K562 (cell line): ENCODE results near the gene HPCA. TPM values are rescaled to one million over a fixed set of nuclear protein-coding genes. Genes with fewer than 3 reads are reported as not detected.

Source experiments
- ATAC-seq: fragments of 200-7000 bp; cut with Tn5 transposase; 3 replicates; pipeline ENCODE4 v1.9.1; 2020; ENCODE audit warnings: moderate library complexity
- BruUV-seq: library from RNA; stranded (reverse); fragments of 400-500 nt; replicated peaks from 2 replicates; lab custom pipeline; 2021; lab: Mats Ljungman, UMichigan
- CTCF ChIA-PET: fragments of 300-600 bp; formaldehyde crosslinking; extraction: SDS; loops from one replicate; lab custom pipeline; 2021; ENCODE audit warnings: low intra/inter-chr PET ratio; lab: Yijun Ruan, JAX
- POLR2A ChIA-PET: fragments of 300-600, 350-650 bp; sonication (Branson Sonifier 250); formaldehyde crosslinking; extraction: SDS; loops from one replicate; lab custom pipeline; 2021; ENCODE audit warnings: antibody characterized with exemption, inconsistent platforms; lab: Yijun Ruan, JAX
- DNase-seq, 4 experiments: peaks; one replicate each; pipeline versions ENCODE4 v3.0.0 to v3.0.0-alpha.2; 2011 to 2018; ENCODE audit warnings: low spot score in 3 of 4, mixed read lengths in 3 of 4; ENCODE audit errors: extremely low read depth in 1 of 4
- FAIRE-seq: peaks from 2 replicates; lab custom pipeline; 2011; peaks lifted over from hg19 to GRCh38; lab: Jason Lieb, UNC
- H2AFZ ChIP-seq: 2 replicates; pipeline ENCODE4 v1.6.0; 2011; ENCODE audit warnings: low read depth, low read length, control low read depth, inconsistent platforms
- H3K27ac ChIP-seq: fragments of 200-600 bp; 3 replicates; pipeline ENCODE4 v1.8.0; 2011; ENCODE audit warnings: low read depth, mild to moderate bottlenecking, control low read depth, inconsistent platforms, low read length, moderate library complexity, mixed read lengths; ENCODE audit errors: extremely low read depth
- H3K27me3 ChIP-seq, 2 experiments: fragments of 300-600 bp in 1 of 2; 2 replicates in 1 of 2; 3 replicates in 1 of 2; pipeline versions ENCODE4 v1.6.0 to v1.8.0; 2011; ENCODE audit warnings: inconsistent platforms in 2 of 2, low read length in 2 of 2, mild to moderate bottlenecking in 1 of 2, mixed read lengths in 1 of 2, moderate library complexity in 1 of 2; ENCODE audit not compliant: control insufficient read depth in 2 of 2, insufficient read depth in 2 of 2
- H3K36me3 ChIP-seq: fragments of 300-600 bp; 3 replicates; pipeline ENCODE4 v1.8.0; 2011; ENCODE audit warnings: mild to moderate bottlenecking, low read length, inconsistent platforms; ENCODE audit not compliant: control insufficient read depth, insufficient read depth
- H3K4me1 ChIP-seq, 2 experiments: fragments of 200-600 bp in 1 of 2; replicated peaks in 1 of 2; 2 replicates in 1 of 2; 3 replicates in 1 of 2; pipeline versions ENCODE4 v1.5.1 to v1.8.0; 2011; ENCODE audit warnings: inconsistent platforms in 2 of 2, low read length in 2 of 2, mild to moderate bottlenecking in 1 of 2, mixed read lengths in 1 of 2, moderate library complexity in 1 of 2; ENCODE audit not compliant: control insufficient read depth in 2 of 2, insufficient read depth in 2 of 2
- H3K4me2 ChIP-seq: 2 replicates; pipeline ENCODE4 v1.6.1; 2011; ENCODE audit warnings: low read length, control low read depth, inconsistent platforms, mixed read lengths; ENCODE audit not compliant: insufficient read depth
- H3K4me3 ChIP-seq: fragments of 200-600 bp; sonication (generic), shearing (Covaris generic); 2 replicates; pipeline ENCODE4 v1.5.1; 2016; ENCODE audit warnings: control low read depth, inconsistent platforms
- H3K79me2 ChIP-seq: fragments of 200-600 bp; 3 replicates; pipeline ENCODE4 v1.8.0; 2011; ENCODE audit warnings: low read length, inconsistent platforms; ENCODE audit not compliant: control insufficient read depth, insufficient read depth
- H3K9ac ChIP-seq, 2 experiments: 2 replicates each; pipeline versions ENCODE4 v1.6.0 to v1.6.1; 2011; ENCODE audit warnings: low read depth in 2 of 2, low read length in 2 of 2, control low read depth in 1 of 2, inconsistent platforms in 1 of 2, mild to moderate bottlenecking in 1 of 2, mixed read lengths in 1 of 2; ENCODE audit not compliant: insufficient read depth in 1 of 2
- H3K9me1 ChIP-seq: one replicate; pipeline ENCODE4 v1.6.0; 2011; ENCODE audit warnings: inconsistent platforms, mild to moderate bottlenecking, low read length, moderate library complexity; ENCODE audit not compliant: control insufficient read depth, insufficient read depth
- H3K9me3 ChIP-seq: replicated peaks from 2 replicates; pipeline ENCODE4 v1.5.1; 2011; ENCODE audit warnings: low read depth, low read length, inconsistent platforms; ENCODE audit not compliant: control insufficient read depth, insufficient read depth
- H4K20me1 ChIP-seq: replicated peaks from 2 replicates; pipeline ENCODE4 v1.6.1; 2011; ENCODE audit warnings: low read length, inconsistent platforms, mixed read lengths; ENCODE audit not compliant: control insufficient read depth, insufficient read depth
- BRD4 ChIP-seq: fragments of 200-600 bp; sonication (generic); IDR thresholded peaks from 2 replicates; pipeline ENCODE4 v1.6.1; 2017; ENCODE audit warnings: inconsistent platforms
- CAMTA2 ChIP-seq: fragments of 250-450 bp; sonication (Bioruptor Pico); conservative IDR thresholded peaks from 2 replicates; pipeline ENCODE4 v1.5.1; 2022
- CCNT2 ChIP-seq: IDR thresholded peaks from 2 replicates; pipeline ENCODE4 v1.6.1; 2011; ENCODE audit warnings: borderline replicate concordance, low read depth, mild to moderate bottlenecking, moderate library complexity, mixed read lengths, low read length; ENCODE audit not compliant: insufficient read length; ENCODE audit errors: extremely low read depth
- NCOA2 ChIP-seq, 2 experiments: fragments of 450-650 bp; IDR thresholded peaks; 2 replicates each; pipeline ENCODE4 v1.6.1; 2018; ENCODE audit warnings: mild to moderate bottlenecking in 2 of 2, moderate library complexity in 1 of 2; ENCODE audit not compliant: partially characterized antibody in 2 of 2
- NCOA4 ChIP-seq: fragments of 450-650 bp; IDR thresholded peaks from 2 replicates; pipeline ENCODE4 v1.6.1; 2018; ENCODE audit warnings: mild to moderate bottlenecking; ENCODE audit not compliant: partially characterized antibody
- NFE2L1 ChIP-seq: fragments of 450-650 bp; IDR thresholded peaks from 2 replicates; pipeline ENCODE4 v1.6.1; 2016; ENCODE audit warnings: missing genetic modification characterization, low read depth, mild to moderate bottlenecking, missing compliant biosample characterization, moderate library complexity, borderline replicate concordance
- PRPF4 ChIP-seq: fragments of 200-400 bp; formaldehyde crosslinking; IDR thresholded peaks from one replicate; pipeline ENCODE4 v1.6.1; 2017; ENCODE audit warnings: low read length, low read depth, mild to moderate bottlenecking; ENCODE audit not compliant: insufficient read depth, poor library complexity, severe bottlenecking
- PTTG1 ChIP-seq: fragments of 450-650 bp; IDR thresholded peaks from 2 replicates; pipeline ENCODE4 v1.6.1; 2016; ENCODE audit warnings: low read depth, mild to moderate bottlenecking, missing genetic modification characterization, missing compliant biosample characterization
- SMAD3 ChIP-seq: fragments of 450-650 bp; formaldehyde crosslinking; conservative IDR thresholded peaks from 2 replicates; pipeline ENCODE4 v1.4.0; 2020; ENCODE audit warnings: mild to moderate bottlenecking
- SMAD4 ChIP-seq: fragments of 250-450 bp; sonication (Bioruptor Pico); conservative IDR thresholded peaks from 2 replicates; pipeline ENCODE4 v1.8.0; 2021; ENCODE audit warnings: inconsistent platforms, mild to moderate bottlenecking, moderate library complexity
- SMARCA5 ChIP-seq: fragments of 450-650 bp; IDR thresholded peaks from 2 replicates; pipeline ENCODE4 v1.6.1; 2016
- SOX6 ChIP-seq: fragments of 450-650 bp; IDR thresholded peaks from 2 replicates; pipeline ENCODE4 v1.6.1; 2014; ENCODE audit warnings: mild to moderate bottlenecking
- TOE1 ChIP-seq, 2 experiments: fragments of 450-650 bp in 1 of 2; sonication (generic) in 1 of 2; formaldehyde crosslinking in 1 of 2; IDR thresholded peaks; 2 replicates each; pipeline versions ENCODE4 v1.7.1 to v1.8.0; 2016 to 2022; ENCODE audit warnings: borderline replicate concordance in 2 of 2, mild to moderate bottlenecking in 2 of 2, antibody characterized with exemption in 1 of 2, inconsistent platforms in 1 of 2, low read depth in 1 of 2, missing genetic modification reagents in 1 of 2, moderate library complexity in 1 of 2
- WGBS: fragments of 100-300 bp; shearing (Covaris generic); methylation state at CpG from one replicate; pipeline ENCODE4 v1.1.6; 2016; ENCODE audit warnings: low coverage, mixed read lengths; ENCODE audit not compliant: insufficient coverage; ENCODE audit errors: missing lambda C conversion rate; 5-methylcytosine and 5-hydroxymethylcytosine counted together
- in situ Hi-C: fragments of 300-500 bp; cut with MboI; formaldehyde crosslinking; loops from 4 replicates; pipeline ENCODE4 v1.15.0; 2018; ENCODE audit warnings: inconsistent platforms, mixed read lengths
- intact Hi-C: fragments of 100-400 bp; cut with micrococcal nuclease; formaldehyde crosslinking; loops from 2 replicates; pipeline ENCODE4 v1.14.2; 2022
- polyA plus RNA-seq, 8 experiments: library from polyadenylated mRNA; depleted of rRNA in 4 of 8; stranded (reverse) in 5 of 8; unstranded in 3 of 8; fragments of >200 nt; fragmentation: Nextera tagmentation in 2 of 8; fragmentation: Illumina TruSeq in 1 of 8; extraction: Ambion mirVana in 2 of 8; extraction: Trizol in 1 of 8; gene quantifications; 2 replicates each; pipeline versions ENCODE4 v1.2.1 to v1.2.3, GENCODE V29; 2011 to 2014; ENCODE audit warnings: inconsistent platforms in 1 of 8, missing spikeins in 1 of 8
- total RNA-seq, 7 experiments: library from RNA; depleted of rRNA in 6 of 7; stranded (reverse); fragments of >200 nt in 6 of 7; fragmentation: Illumina TruSeq in 2 of 7; extraction: Trizol in 2 of 7; gene quantifications; 2 replicates each; pipeline versions ENCODE4 v1.2.1 to v1.2.3, GENCODE V29; 2011 to 2021; ENCODE audit warnings: low replicate concordance in 1 of 7
- TF ChIP-seq, protein P1 (sequence below): IDR thresholded peaks from 2 replicates; pipeline ENCODE4 v1.6.1; 2011; ENCODE audit not compliant: insufficient read length; ENCODE audit errors: extremely low read depth
- TF ChIP-seq, protein P2 (sequence below): fragments of 200-400 bp; formaldehyde crosslinking; IDR thresholded peaks from 2 replicates; pipeline ENCODE4 v1.6.1; 2017; ENCODE audit warnings: mild to moderate bottlenecking, low read depth, low read length, moderate library complexity
- TF ChIP-seq, protein P3 (sequence below): IDR thresholded peaks from 2 replicates; pipeline ENCODE4 v1.6.1; 2011; ENCODE audit warnings: borderline replicate concordance, low read depth, mild to moderate bottlenecking, moderate library complexity, low read length; ENCODE audit not compliant: insufficient read depth, poor library complexity, severe bottlenecking

The HPCA gene
- total and polyA plus RNA-seq, 9 of the 15 experiments (the other 6 are each of a cell fraction or from before 2014, with no cell fraction given) = not detected

DNA sequence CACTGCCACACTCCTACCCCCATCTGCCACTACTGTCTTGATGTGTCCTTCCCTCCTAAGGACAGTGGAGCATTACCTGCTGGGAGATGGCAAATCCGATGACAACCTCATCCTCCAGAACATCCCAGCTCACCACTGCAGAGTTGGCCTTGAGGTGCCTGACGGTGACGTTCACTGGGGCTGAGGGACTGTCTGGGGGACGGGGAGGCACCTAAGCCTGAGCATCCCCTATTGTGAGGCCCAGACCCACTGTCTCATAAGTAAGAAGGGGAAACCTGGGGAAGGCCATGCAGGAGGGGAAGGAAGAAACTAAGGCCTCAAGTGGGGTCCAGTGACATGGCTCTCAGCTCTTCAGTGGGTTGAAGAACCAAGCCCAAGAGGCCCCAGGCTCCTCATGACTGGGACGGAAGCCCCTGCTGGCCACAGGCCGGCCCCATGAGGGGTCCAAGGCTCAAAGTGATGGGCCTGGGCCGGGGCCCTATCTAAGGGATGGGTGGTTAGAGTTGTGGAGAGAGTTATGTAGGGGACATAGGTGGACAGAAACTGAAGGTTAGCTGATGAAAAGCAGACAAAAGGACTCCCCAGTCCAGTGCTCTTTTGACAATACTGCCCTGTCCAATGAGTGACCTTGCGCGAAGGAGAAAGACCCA lies 17.4 kb upstream of the HPCA start:
- Histone ChIP-seq H3K27ac (no peak overlapping the region), H3K4me2 (no peak overlapping the region), H3K36me3 (no peaks in the 10 kb centered on the region), H3K9me1 (no peaks in the 10 kb centered on the region), H3K79me2 (no peaks in the 10 kb centered on the region), H3K27me3 (peaks cover 4 to 20% of the 10 kb centered on the region in 2 experiments; a peak in 3 of 5 replicates), H3K4me3 (no peak overlapping the region), H3K4me1 (peaks cover 5 to 18% of the 10 kb centered on the region in 2 experiments; a peak in 3 of 5 replicates), H4K20me1 (peaks cover 9% of the 10 kb centered on the region), H2AFZ (no peak overlapping the region), H3K9me3 (no peaks in the 10 kb centered on the region), H3K9ac (no peak overlapping the region)
- FAIRE-seq (no peak), DNase-seq (no peak), ATAC-seq (no peak)
- in situ Hi-C loops (no loop called here), intact Hi-C loops (no loop called here)
- BruUV-seq = no TSS peak
- ChIA-PET CTCF (no interaction called here), POLR2A (interaction anchor here (0.8 to 1.3 kb wide), 2 partner anchors 40 to 42 kb away, joined by 3 read pairs; no protein-coding TSS in a partner anchor)
- WGBS = 54% methylated on average over 9 of the region's 9 CpGs
- TF ChIP-seq SMARCA5 (no peak), SOX6 (no peak), CAMTA2 (CRISPR knock-in tag) (no peak), SMAD3 (no peak), NCOA2 (IDR thresholded peaks at IDR 0.05; ENCODE audit: partially characterized antibody in 2 of 2) (no peak), SMAD4 (CRISPR knock-in tag) (no peak), NFE2L1 (tag) (no peak), BRD4 (no peak), CCNT2 (no peak), TOE1 (IDR thresholded peaks at IDR 0.05; ENCODE audit: borderline replicate concordance) (no peak), TOE1 (CRISPR knock-in tag; IDR thresholded peaks at IDR 0.05; ENCODE audit: borderline replicate concordance, low read depth) (no peak), NCOA4 (no peak), PTTG1 (no peak), PRPF4 (no peak)
- TF ChIP-seq, protein P1, sequence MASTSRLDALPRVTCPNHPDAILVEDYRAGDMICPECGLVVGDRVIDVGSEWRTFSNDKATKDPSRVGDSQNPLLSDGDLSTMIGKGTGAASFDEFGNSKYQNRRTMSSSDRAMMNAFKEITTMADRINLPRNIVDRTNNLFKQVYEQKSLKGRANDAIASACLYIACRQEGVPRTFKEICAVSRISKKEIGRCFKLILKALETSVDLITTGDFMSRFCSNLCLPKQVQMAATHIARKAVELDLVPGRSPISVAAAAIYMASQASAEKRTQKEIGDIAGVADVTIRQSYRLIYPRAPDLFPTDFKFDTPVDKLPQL = no peak
- TF ChIP-seq, protein P2, sequence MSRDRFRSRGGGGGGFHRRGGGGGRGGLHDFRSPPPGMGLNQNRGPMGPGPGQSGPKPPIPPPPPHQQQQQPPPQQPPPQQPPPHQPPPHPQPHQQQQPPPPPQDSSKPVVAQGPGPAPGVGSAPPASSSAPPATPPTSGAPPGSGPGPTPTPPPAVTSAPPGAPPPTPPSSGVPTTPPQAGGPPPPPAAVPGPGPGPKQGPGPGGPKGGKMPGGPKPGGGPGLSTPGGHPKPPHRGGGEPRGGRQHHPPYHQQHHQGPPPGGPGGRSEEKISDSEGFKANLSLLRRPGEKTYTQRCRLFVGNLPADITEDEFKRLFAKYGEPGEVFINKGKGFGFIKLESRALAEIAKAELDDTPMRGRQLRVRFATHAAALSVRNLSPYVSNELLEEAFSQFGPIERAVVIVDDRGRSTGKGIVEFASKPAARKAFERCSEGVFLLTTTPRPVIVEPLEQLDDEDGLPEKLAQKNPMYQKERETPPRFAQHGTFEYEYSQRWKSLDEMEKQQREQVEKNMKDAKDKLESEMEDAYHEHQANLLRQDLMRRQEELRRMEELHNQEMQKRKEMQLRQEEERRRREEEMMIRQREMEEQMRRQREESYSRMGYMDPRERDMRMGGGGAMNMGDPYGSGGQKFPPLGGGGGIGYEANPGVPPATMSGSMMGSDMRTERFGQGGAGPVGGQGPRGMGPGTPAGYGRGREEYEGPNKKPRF = no peak
- TF ChIP-seq, protein P3, sequence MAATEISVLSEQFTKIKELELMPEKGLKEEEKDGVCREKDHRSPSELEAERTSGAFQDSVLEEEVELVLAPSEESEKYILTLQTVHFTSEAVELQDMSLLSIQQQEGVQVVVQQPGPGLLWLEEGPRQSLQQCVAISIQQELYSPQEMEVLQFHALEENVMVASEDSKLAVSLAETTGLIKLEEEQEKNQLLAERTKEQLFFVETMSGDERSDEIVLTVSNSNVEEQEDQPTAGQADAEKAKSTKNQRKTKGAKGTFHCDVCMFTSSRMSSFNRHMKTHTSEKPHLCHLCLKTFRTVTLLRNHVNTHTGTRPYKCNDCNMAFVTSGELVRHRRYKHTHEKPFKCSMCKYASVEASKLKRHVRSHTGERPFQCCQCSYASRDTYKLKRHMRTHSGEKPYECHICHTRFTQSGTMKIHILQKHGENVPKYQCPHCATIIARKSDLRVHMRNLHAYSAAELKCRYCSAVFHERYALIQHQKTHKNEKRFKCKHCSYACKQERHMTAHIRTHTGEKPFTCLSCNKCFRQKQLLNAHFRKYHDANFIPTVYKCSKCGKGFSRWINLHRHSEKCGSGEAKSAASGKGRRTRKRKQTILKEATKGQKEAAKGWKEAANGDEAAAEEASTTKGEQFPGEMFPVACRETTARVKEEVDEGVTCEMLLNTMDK = no peak
